H1 (cell line): ENCODE results near the gene ANKRD50. TPM values are rescaled to one million over a fixed set of nuclear protein-coding genes. Genes with fewer than 3 reads are reported as not detected.

ENCODE experiments used
- CTCF ChIA-PET: fragments of 300-600 bp; sonication (Branson Sonifier 250); formaldehyde crosslinking; loops from one replicate; lab custom pipeline; 2021; ENCODE audit not compliant: partially characterized antibody; lab: Charles Lee
- POLR2A ChIA-PET: fragments of 300-600 bp; sonication (Branson Sonifier 250); formaldehyde crosslinking; loops from one replicate; lab custom pipeline; 2021; ENCODE audit warnings: inconsistent platforms; ENCODE audit not compliant: partially characterized antibody; lab: Charles Lee
- DNase-seq, 2 experiments: peaks; one replicate each; pipeline versions ENCODE4 v3.0.0 to v3.0.0-alpha.2; 2010 to 2022; ENCODE audit warnings: low spot score in 2 of 2, low read depth in 1 of 2, mixed read lengths in 1 of 2
- FAIRE-seq: peaks from 2 replicates; lab custom pipeline; 2011; peaks lifted over from hg19 to GRCh38; lab: Jason Lieb, UNC
- H2AFZ ChIP-seq: 2 replicates; pipeline ENCODE4 v1.8.1; 2012; ENCODE audit warnings: low read length, inconsistent platforms
- H2AK5ac ChIP-seq: 2 replicates; pipeline ENCODE4 v1.6.1; 2013; ENCODE audit warnings: low read depth, low read length
- H2BK120ac ChIP-seq: replicated peaks from 2 replicates; pipeline ENCODE3; 2013; ENCODE audit warnings: low read depth, low read length, inconsistent platforms
- H2BK12ac ChIP-seq: 2 replicates; pipeline ENCODE4 v1.6.1; 2013; ENCODE audit warnings: low read depth, low read length
- H2BK15ac ChIP-seq: 2 replicates; pipeline ENCODE4 v1.6.1; 2013; ENCODE audit warnings: low read length
- H2BK20ac ChIP-seq: 2 replicates; pipeline ENCODE4 v1.6.1; 2013; ENCODE audit warnings: low read length
- H2BK5ac ChIP-seq: 2 replicates; pipeline ENCODE4 v1.6.1; 2013; ENCODE audit warnings: low read depth, low read length
- H3K14ac ChIP-seq: 2 replicates; pipeline ENCODE4 v1.6.1; 2013; ENCODE audit warnings: inconsistent platforms; ENCODE audit not compliant: insufficient read length
- H3K18ac ChIP-seq: 2 replicates; pipeline ENCODE4 v1.6.1; 2013; ENCODE audit warnings: low read length; ENCODE audit errors: extremely low read depth
- H3K23ac ChIP-seq: 2 replicates; pipeline ENCODE4 v1.6.1; 2013; ENCODE audit warnings: inconsistent platforms; ENCODE audit not compliant: insufficient read length
- H3K23me2 ChIP-seq: 2 replicates; pipeline ENCODE4 v1.6.1; 2013; ENCODE audit warnings: low read depth, low read length
- H3K27ac ChIP-seq: 2 replicates; pipeline ENCODE4 v1.6.1; 2011; ENCODE audit warnings: low read depth, low read length, inconsistent platforms
- H3K27me3 ChIP-seq, 4 experiments: replicated peaks in 1 of 4; 1 replicate in 1 of 4; 2 replicates in 3 of 4; pipeline versions ENCODE4 v1.6.1 to v1.8.1; 2011 to 2013; ENCODE audit warnings: low read length in 3 of 4, mild to moderate bottlenecking in 3 of 4, inconsistent platforms in 2 of 4, mixed read lengths in 2 of 4, moderate library complexity in 1 of 4; ENCODE audit not compliant: control insufficient read depth in 3 of 4, insufficient read depth in 3 of 4; ENCODE audit errors: extremely low read depth in 1 of 4
- H3K36me3 ChIP-seq, 4 experiments: 2 replicates each; pipeline versions ENCODE4 v1.6.1 to v1.8.1; 2011 to 2013; ENCODE audit warnings: mild to moderate bottlenecking in 4 of 4, low read length in 3 of 4, moderate library complexity in 2 of 4, control low read depth in 1 of 4, inconsistent platforms in 1 of 4; ENCODE audit not compliant: insufficient read depth in 4 of 4, control insufficient read depth in 2 of 4
- H3K4ac ChIP-seq: replicated peaks from 2 replicates; pipeline ENCODE3; 2013; ENCODE audit warnings: low read length, low read depth, mixed read lengths, inconsistent platforms; ENCODE audit not compliant: insufficient read length
- H3K4me1 ChIP-seq, 4 experiments: replicated peaks in 1 of 4; 1 replicate in 1 of 4; 2 replicates in 3 of 4; pipeline versions ENCODE4 v1.6.1 to v1.8.1; 2011 to 2013; ENCODE audit warnings: low read length in 3 of 4, inconsistent platforms in 2 of 4, mixed read lengths in 1 of 4; ENCODE audit not compliant: insufficient read depth in 4 of 4, control insufficient read depth in 3 of 4
- H3K4me2 ChIP-seq, 2 experiments: 2 replicates each; pipeline versions ENCODE4 v1.6.1 to v1.8.1; 2011 to 2013; ENCODE audit warnings: low read depth in 2 of 2, low read length in 2 of 2, control low read depth in 1 of 2, inconsistent platforms in 1 of 2, mild to moderate bottlenecking in 1 of 2; ENCODE audit not compliant: insufficient read depth in 1 of 2
- H3K4me3 ChIP-seq, 4 experiments: fragments of 200-600, 300-600 bp in 1 of 4; sonication (generic), shearing (Covaris generic), sonication (Bioruptor Twin) in 1 of 4; 2 replicates each; pipeline versions ENCODE4 v1.5.1 to v1.8.1; 2011 to 2016; ENCODE audit warnings: low read length in 4 of 4, low read depth in 3 of 4, control low read depth in 2 of 4, inconsistent platforms in 2 of 4, mild to moderate bottlenecking in 2 of 4, mixed read lengths in 1 of 4, moderate library complexity in 1 of 4; ENCODE audit not compliant: insufficient read depth in 2 of 4; ENCODE audit errors: extremely low read depth in 1 of 4
- H3K56ac ChIP-seq: replicated peaks from 2 replicates; pipeline ENCODE3; 2013; ENCODE audit warnings: low read depth, mild to moderate bottlenecking, mixed read lengths, low read length, inconsistent platforms; ENCODE audit not compliant: insufficient read length
- H3K79me1 ChIP-seq: 2 replicates; pipeline ENCODE4 v1.6.1; 2013; ENCODE audit warnings: low read depth, low read length, control low read depth
- H3K79me2 ChIP-seq, 2 experiments: 2 replicates each; pipeline versions ENCODE4 v1.6.1 to v1.8.1; 2012 to 2013; ENCODE audit warnings: low read length in 2 of 2, mild to moderate bottlenecking in 2 of 2, inconsistent platforms in 1 of 2; ENCODE audit not compliant: insufficient read depth in 2 of 2, control insufficient read depth in 1 of 2
- H3K9ac ChIP-seq, 4 experiments: replicated peaks in 1 of 4; 1 replicate in 1 of 4; 2 replicates in 3 of 4; pipeline versions ENCODE4 v1.6.1 to v1.8.1; 2011 to 2013; ENCODE audit warnings: low read depth in 3 of 4, low read length in 3 of 4, control low read depth in 2 of 4, mild to moderate bottlenecking in 2 of 4, moderate library complexity in 2 of 4, inconsistent platforms in 1 of 4; ENCODE audit errors: extremely low read depth in 1 of 4
- H3K9me3 ChIP-seq, 2 experiments: 2 replicates each; pipeline versions ENCODE4 v1.6.1 to v1.8.1; 2012 to 2013; ENCODE audit warnings: mild to moderate bottlenecking in 2 of 2, moderate library complexity in 2 of 2, control low read depth in 1 of 2, inconsistent platforms in 1 of 2, low read depth in 1 of 2, low read length in 1 of 2, mixed read lengths in 1 of 2; ENCODE audit not compliant: insufficient read depth in 2 of 2
- H4K20me1 ChIP-seq, 2 experiments: replicated peaks in 1 of 2; 2 replicates each; pipeline versions ENCODE3 to v1.8.1; 2011 to 2013; ENCODE audit warnings: inconsistent platforms in 2 of 2, low read length in 2 of 2, mild to moderate bottlenecking in 1 of 2; ENCODE audit not compliant: insufficient read depth in 2 of 2, control insufficient read depth in 1 of 2
- H4K5ac ChIP-seq: 2 replicates; pipeline ENCODE4 v1.6.1; 2013; ENCODE audit warnings: low read length, low read depth, mixed read lengths, inconsistent platforms; ENCODE audit not compliant: insufficient read length
- H4K8ac ChIP-seq: 2 replicates; pipeline ENCODE4 v1.8.0; 2013; ENCODE audit warnings: mild to moderate bottlenecking, moderate library complexity, low read length, inconsistent platforms; ENCODE audit not compliant: insufficient read depth; ENCODE audit errors: extremely low read depth
- H4K91ac ChIP-seq: replicated peaks from 2 replicates; pipeline ENCODE3; 2013; ENCODE audit warnings: low read length, mixed read lengths, inconsistent platforms; ENCODE audit not compliant: insufficient read length
- ASH2L ChIP-seq: fragments of 200-600, 300-600 bp; sonication (generic); IDR thresholded peaks from one replicate; pipeline ENCODE4 v1.7.1; 2017; ENCODE audit warnings: low read length
- ATF2 ChIP-seq: IDR thresholded peaks from 2 replicates; pipeline ENCODE4 v1.6.1; 2012; ENCODE audit warnings: low read length, inconsistent platforms
- CHD2 ChIP-seq: IDR thresholded peaks from 2 replicates; pipeline ENCODE4 v1.6.1; 2012; ENCODE audit warnings: low read length, improper control_type of control experiment
- HDAC2 ChIP-seq, 2 experiments: fragments of 300-600 bp in 1 of 2; sonication (generic) in 1 of 2; IDR thresholded peaks; 2 replicates each; pipeline ENCODE4 v1.6.1; 2011 to 2012; ENCODE audit warnings: low read depth in 2 of 2, low read length in 2 of 2, mild to moderate bottlenecking in 2 of 2, moderate library complexity in 2 of 2, borderline replicate concordance in 1 of 2, inconsistent platforms in 1 of 2
- HDAC6 ChIP-seq: IDR thresholded peaks from one replicate; pipeline ENCODE4 v1.7.1; 2012; ENCODE audit warnings: low read depth, mild to moderate bottlenecking, inconsistent platforms, low read length, moderate library complexity
- JUN ChIP-seq: IDR thresholded peaks from 2 replicates; pipeline ENCODE4 v1.6.1; 2011; ENCODE audit warnings: low read depth, mild to moderate bottlenecking, improper control_type of control experiment, low read length
- MAFK ChIP-seq: IDR thresholded peaks from 2 replicates; pipeline ENCODE4 v1.6.1; 2012; ENCODE audit warnings: low read depth, mild to moderate bottlenecking, improper control_type of control experiment, low read length
- POLR2A ChIP-seq, 2 experiments: IDR thresholded peaks; 1 replicate in 1 of 2; 2 replicates in 1 of 2; pipeline ENCODE4 v1.6.1; 2011; ENCODE audit warnings: low read depth in 2 of 2, low read length in 2 of 2, mild to moderate bottlenecking in 2 of 2; ENCODE audit errors: control extremely low read depth in 1 of 2
- RFX5 ChIP-seq: IDR thresholded peaks from 2 replicates; pipeline ENCODE4 v1.6.1; 2011; ENCODE audit warnings: low read depth, low read length, improper control_type of control experiment, borderline replicate concordance
- SIN3A ChIP-seq, 2 experiments: IDR thresholded peaks in 1 of 2; conservative IDR thresholded peaks in 1 of 2; 2 replicates each; pipeline ENCODE4 v1.6.1; 2011 to 2012; ENCODE audit warnings: low read length in 2 of 2, improper control_type of control experiment in 1 of 2, low read depth in 1 of 2, mild to moderate bottlenecking in 1 of 2
- SIX5 ChIP-seq: IDR thresholded peaks from 2 replicates; pipeline ENCODE4 v1.6.1; 2011; ENCODE audit warnings: mild to moderate bottlenecking, low read depth, low read length
- SP4 ChIP-seq: IDR thresholded peaks from 2 replicates; pipeline ENCODE4 v1.6.1; 2012; ENCODE audit warnings: low read length, inconsistent platforms
- SUZ12 ChIP-seq: fragments of 200-600 bp; sonication (generic); IDR thresholded peaks from 2 replicates; pipeline ENCODE4 v1.6.1; 2012; ENCODE audit warnings: mild to moderate bottlenecking, inconsistent platforms, low read length, moderate library complexity, mixed read lengths
- TAF1 ChIP-seq: IDR thresholded peaks from 2 replicates; pipeline ENCODE4 v1.6.1; 2011; ENCODE audit warnings: mild to moderate bottlenecking, low read depth, low read length
- TCF12 ChIP-seq: IDR thresholded peaks from 2 replicates; pipeline ENCODE4 v1.6.1; 2011; ENCODE audit warnings: low read depth, mild to moderate bottlenecking, low read length
- polyA plus RNA-seq, 7 experiments: library from polyadenylated mRNA; depleted of rRNA in 3 of 7; stranded (reverse) in 5 of 7; unstranded in 2 of 7; fragments of >200 nt in 5 of 7; fragments of 200-250 nt in 2 of 7; gene quantifications; 1 replicate in 5 of 7; 2 replicates in 1 of 7; 4 replicates in 1 of 7; pipeline versions ENCODE4 v1.2.1 to v1.2.3, GENCODE V29; 2011 to 2013; ENCODE audit warnings: missing spikeins in 2 of 7, mixed read lengths in 2 of 7
- total RNA-seq: library from RNA; stranded (reverse); fragmentation: NEBNext Ultra II Directional; extraction: Animal tissue kit (Norgen Biotek cat#: 25700); gene quantifications from 2 replicates; pipeline ENCODE4 v1.2.1, GENCODE V29; 2021

The ANKRD50 gene
- total and polyA plus RNA-seq, 2 of the 8 experiments (the other 6 are each of a cell fraction or from before 2014, with no cell fraction given) = 8.5 to 25.0 TPM

- Histone ChIP-seq H2AK5ac (no peak overlapping the region), H3K4me2 (no peak overlapping the region), H2BK120ac (no peak overlapping the region), H3K4me3 (no peak overlapping the region), H2BK20ac (no peak overlapping the region), H3K27me3 (no peaks in the 10 kb centered on the region; a peak in 2 of 7 replicates), H3K79me1 (no peaks in the 10 kb centered on the region), H3K4ac (no peak overlapping the region), H3K56ac (no peak overlapping the region), H4K5ac (no peak overlapping the region), H4K20me1 (no peaks in the 10 kb centered on the region), H2BK12ac (no peak overlapping the region), H3K9me3 (no peaks in the 10 kb centered on the region), H3K4me1 (no peaks in the 10 kb centered on the region), H3K18ac (no peak overlapping the region), H4K91ac (no peak overlapping the region), H3K23ac (no peak overlapping the region), H3K27ac (no peak overlapping the region), H2BK5ac (no peak overlapping the region), H3K36me3 (no peaks in the 10 kb centered on the region), H4K8ac (no peak overlapping the region), H2BK15ac (no peak overlapping the region), H2AFZ (no peak overlapping the region), H3K79me2 (no peaks in the 10 kb centered on the region), H3K9ac (no peak overlapping the region), H3K23me2 (no peaks in the 10 kb centered on the region), H3K14ac (no peak overlapping the region)
- FAIRE-seq = no peak
- POLR2A ChIA-PET = no interaction called here
- no peak for TF ChIP-seq SP4
- no peak for TF ChIP-seq HDAC6
- TF ChIP-seq TAF1 = no peak
- TF ChIP-seq SIX5 = no peak
- no peak for TF ChIP-seq JUN
- no peak for TF ChIP-seq CHD2
- TF ChIP-seq RFX5 = no peak
- TF ChIP-seq SUZ12 = no peak
- no peak for TF ChIP-seq TCF12
- TF ChIP-seq ASH2L = no peak
- TF ChIP-seq MAFK = no peak
- TF ChIP-seq POLR2A (IDR thresholded peaks at IDR 0.05; ENCODE audit: control extremely low read depth in 1 of 2, low read depth in 2 of 2, low read length in 2 of 2) = no peak
- TF ChIP-seq HDAC2 (IDR thresholded peaks at IDR 0.05; ENCODE audit: borderline replicate concordance in 1 of 2, low read depth in 2 of 2, low read length in 2 of 2) = no peak
- TF ChIP-seq SIN3A (conservative IDR thresholded peaks at IDR 0.05 in 1 of 2, IDR thresholded peaks at IDR 0.05 in 1 of 2; ENCODE audit: low read depth in 1 of 2, low read length in 2 of 2) = no peak
- TF ChIP-seq ATF2 = no peak
- no peak for DNase-seq
- CTCF ChIA-PET = interaction anchor here (1.4 to 1.8 kb wide), 2 partner anchors 15 to 16 kb away, joined by 4 read pairs; no protein-coding TSS in a partner anchor
Observed at GRCh38 chr4:124754681-124755080, 42.1 kb upstream of the ANKRD50 start.
